Vagina (tissue), 2 donors: Measurements from ENCODE around the gene HSDL2.
A peak's percentile ranks its signal among the peaks of the same experiment; 100 is the strongest.

Source experiments
- POLR2AphosphoS5 ChIP-seq, 2 donors: sonication (generic); formaldehyde crosslinking; IDR thresholded peaks; one replicate each; pipeline ENCODE4 v1.9.0; 2017; ENCODE audit warnings: antibody characterized with exemption in 2 of 2, mild to moderate bottlenecking in 2 of 2, low read depth in 1 of 2; ENCODE audit not compliant: insufficient read depth in 1 of 2
- TF ChIP-seq, protein P1 (sequence below), 3 experiments: fragments of 450-650 bp in 2 of 3; fragments of 200-600 bp in 1 of 3; sonication (generic) in 1 of 3; IDR thresholded peaks; one replicate each; pipeline ENCODE4 v1.5.1; 2017 to 2019; ENCODE audit warnings: antibody characterized with exemption in 3 of 3, mild to moderate bottlenecking in 2 of 3, moderate library complexity in 2 of 3

DNA sequence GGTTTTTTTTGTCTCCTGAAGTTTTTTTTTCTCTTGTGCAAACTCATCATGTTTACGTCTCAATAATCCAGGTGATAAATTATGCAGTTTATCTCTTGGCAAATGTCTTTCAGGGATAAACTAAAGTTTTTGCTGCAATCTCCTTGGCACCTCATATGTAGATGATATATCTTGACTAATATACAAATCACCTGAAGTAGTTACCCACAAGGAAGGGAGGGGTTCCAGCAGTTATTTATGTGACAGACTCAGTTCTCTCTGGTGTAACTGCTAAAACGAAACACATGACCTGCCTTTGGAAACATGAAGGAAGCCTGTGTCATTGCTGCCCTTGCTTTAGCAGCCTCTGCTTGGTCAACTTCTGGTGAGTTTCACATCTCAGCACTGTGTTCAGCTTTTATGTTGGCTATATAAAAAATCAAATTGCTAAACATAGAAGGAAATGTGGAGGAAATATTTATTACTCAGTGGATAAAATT, 67.4 kb downstream of the HSDL2 start:
- TF ChIP-seq, protein P1, sequence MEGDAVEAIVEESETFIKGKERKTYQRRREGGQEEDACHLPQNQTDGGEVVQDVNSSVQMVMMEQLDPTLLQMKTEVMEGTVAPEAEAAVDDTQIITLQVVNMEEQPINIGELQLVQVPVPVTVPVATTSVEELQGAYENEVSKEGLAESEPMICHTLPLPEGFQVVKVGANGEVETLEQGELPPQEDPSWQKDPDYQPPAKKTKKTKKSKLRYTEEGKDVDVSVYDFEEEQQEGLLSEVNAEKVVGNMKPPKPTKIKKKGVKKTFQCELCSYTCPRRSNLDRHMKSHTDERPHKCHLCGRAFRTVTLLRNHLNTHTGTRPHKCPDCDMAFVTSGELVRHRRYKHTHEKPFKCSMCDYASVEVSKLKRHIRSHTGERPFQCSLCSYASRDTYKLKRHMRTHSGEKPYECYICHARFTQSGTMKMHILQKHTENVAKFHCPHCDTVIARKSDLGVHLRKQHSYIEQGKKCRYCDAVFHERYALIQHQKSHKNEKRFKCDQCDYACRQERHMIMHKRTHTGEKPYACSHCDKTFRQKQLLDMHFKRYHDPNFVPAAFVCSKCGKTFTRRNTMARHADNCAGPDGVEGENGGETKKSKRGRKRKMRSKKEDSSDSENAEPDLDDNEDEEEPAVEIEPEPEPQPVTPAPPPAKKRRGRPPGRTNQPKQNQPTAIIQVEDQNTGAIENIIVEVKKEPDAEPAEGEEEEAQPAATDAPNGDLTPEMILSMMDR (IDR thresholded peaks at IDR 0.05) = no peak
- peak in 1 of 2 donors; percentile 85 for TF ChIP-seq POLR2AphosphoS5 (IDR thresholded peaks at IDR 0.05; ENCODE audit: insufficient read depth in 1 of 2, low read depth in 1 of 2)
